Measurements from ENCODE around the gene HMOX2.

HMOX2 gene

DNA sequence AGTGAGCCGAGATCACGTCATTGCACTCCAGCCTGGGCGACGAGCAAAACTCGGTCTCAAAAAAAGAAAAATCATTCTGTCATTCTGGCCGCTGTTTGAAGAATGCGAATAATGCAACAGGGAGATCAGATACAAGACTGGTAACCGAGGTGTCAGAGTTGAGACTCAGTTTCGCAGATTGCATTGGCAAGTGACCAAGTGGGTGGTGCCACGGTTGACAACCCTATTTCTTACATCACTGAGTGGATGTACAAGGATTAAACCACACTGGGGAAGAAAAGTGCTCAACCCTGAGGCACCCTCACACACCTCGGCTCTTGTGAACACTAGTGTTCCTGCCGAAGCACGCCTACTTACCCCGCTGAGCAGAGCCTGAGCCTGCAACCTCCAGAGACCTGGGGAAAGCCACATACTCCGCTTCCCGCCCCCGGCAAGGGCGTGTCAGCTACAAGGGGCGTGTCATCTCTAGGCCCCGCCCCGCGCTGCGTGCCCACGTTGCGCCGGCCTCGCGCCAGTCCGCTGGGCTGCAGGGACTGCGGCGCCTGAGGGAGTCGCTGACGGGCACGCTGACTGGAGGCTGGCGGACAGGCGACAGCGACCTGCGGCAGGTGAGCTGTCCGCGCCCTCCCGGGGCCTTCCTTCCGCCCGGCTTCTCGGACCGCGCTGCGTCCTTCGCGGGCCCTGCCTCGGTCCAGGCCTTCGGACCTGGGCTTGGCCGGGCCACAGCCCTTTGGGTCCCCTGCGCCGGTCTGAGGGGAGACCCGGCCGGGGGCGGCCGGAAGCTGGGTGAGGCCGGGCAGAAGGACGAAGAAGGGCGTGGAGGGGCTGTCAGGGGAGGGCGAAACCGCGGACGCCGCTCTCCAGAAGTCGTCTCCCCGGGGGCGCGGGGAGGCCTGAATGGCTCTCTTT, at the start of gene HMOX2:
TSS of gene HMOX2 (plus strand) at position 519 of the 909 bp plus-strand sequence. CDS start 29,127 bp downstream, outside the sequence.
- DNase-seq = peak; percentile 77

GRCh38 chr16:4426722-4427372, 49.4 kb upstream of the HMOX2 start:
- no peak for DNase-seq

- DNase-seq = no peak
These were observed 47.7 kb upstream of the HMOX2 start for GRCh38 chr16:4428500-4428899.

- no peak for DNase-seq
These were observed 45.2 kb upstream of the HMOX2 start for GRCh38 chr16:4431023-4431422.

- no peak for DNase-seq
These were observed 43.0 kb upstream of the HMOX2 start for GRCh38 chr16:4433228-4433627.

DNA sequence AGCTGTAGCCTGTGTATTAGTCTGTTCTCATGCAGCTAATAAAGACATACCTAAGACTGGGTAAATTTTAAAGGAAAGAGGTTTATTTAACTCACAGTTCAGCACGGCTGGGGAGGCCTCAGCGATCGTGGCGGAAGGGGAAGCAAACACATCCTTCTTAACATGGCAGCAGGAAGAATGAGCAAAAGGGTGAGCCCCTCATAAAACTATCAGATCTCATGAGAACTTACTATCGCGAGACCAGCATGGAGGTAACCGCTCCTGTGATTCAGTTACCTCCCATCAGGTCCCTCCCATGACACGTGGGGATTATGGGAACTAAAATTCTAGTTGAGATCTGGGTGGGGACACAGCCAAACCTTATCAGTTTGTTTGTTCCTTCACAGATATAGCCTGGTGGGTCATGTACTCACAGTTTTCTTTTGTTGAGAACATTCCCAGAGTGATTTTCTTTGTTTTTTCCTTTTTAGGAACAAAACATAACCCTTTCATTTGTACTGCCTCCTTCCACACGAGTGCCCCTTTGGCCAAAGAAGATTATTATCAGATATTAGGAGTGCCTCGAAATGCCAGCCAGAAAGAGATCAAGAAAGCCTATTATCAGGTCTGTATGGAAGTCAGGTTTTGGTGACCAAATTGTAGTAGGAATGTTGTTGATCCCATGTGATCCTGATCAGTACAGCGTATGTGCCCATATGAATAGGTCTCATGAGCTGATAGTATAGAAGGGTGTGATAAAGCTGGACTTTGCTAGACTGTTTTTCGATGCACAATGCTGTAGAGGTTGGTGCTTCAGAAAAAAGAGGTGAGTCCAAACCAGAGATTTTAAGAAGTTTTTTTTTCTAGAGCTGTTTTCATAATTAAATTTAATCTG, 42.0 kb upstream of the HMOX2 start:
- no peak for DNase-seq

DNA sequence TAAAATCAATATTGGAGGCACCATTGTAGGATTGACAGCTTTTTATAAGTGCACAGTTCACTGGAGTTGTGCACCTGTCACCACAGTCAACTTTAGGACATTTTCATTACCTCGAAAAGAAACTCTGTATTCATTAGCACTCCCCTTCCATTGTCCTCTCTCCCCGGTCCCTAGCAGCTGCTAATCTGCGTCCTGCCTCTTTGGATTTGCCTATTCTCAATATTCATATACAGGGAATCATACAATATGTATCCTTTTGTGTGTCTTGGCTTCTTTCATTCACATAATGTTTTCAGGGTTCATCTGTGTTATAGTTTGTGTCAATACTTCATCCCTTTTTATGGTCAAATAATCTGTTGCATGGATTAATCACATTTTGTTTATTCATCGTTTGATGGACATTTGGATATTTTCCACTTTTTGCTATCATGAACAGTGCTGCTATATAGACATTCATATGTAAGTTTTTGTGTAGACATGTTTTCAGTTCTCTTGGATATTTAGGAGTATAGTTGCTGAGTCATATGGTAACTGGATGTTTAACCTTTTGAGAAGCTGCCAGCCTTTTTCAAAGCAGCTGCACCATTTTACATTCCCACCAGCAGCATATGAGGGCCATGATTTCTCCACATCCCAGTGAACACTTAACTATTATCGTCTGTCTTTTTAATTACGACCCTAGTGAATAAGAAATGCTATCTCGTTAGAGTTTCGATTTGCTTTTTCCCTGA, 40.7 kb upstream of the HMOX2 start:
- no peak for DNase-seq

GRCh38 chr16:4437366-4437765, 38.8 kb upstream of the HMOX2 start:
- DNase-seq = no peak

- DNase-seq = no peak
These were observed 33.8 kb upstream of the HMOX2 start for GRCh38 chr16:4442371-4442770.

GRCh38 chr16:4443271-4443670, 32.9 kb upstream of the HMOX2 start:
- DNase-seq = no peak

GRCh38 chr16:4443986-4444385, 32.2 kb upstream of the HMOX2 start:
- no peak for DNase-seq

DNA sequence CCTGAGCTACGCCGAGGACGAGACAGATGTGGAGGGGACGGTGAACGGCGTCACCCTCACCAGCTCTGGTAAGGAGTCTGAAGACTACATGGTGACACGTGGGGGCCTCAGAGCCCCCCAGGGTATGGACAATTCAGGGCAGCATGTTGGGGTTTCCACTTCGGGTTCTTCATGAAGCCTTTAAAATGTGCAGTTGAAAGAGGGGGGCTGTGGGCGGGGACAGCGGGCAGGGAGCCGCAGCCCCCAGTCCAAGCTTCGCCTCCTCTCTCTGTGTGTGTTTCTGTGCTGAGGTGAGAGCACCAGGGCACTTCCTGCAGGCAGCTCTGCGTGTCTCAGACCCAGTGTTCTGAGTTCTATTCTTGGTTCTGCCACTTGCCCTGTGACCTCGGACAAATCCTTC, 25.8 kb upstream of the HMOX2 start:
- no peak for DNase-seq

DNA sequence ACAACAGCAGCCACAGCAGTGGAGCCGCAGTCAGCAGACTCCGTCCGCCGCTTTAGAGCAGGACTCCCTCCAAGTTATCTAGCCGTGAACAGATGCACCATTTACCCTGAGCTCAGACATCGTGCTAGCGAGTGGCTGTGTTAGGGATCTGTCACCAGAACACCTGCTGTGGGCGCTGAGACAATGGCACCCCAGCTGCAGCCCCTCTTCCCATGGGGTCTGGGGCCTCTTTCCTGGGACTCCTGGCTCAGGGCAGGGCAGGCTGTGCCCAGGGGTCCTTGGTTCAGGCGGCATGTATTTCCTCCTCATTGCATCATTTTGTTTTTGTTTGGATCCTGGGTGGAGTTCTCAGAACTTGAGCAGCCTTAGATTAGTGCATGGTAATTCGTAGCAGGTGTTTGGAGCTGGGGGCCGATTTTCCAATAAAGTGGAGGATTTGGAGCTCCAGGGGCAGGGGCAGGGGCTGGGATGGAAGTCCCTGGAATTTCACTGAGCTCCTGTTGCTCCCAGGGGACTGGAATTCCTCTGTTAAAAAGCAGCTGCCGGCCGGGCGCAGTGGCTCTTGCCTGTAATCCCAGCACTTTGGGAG, 25.2 kb upstream of the HMOX2 start:
- no peak for DNase-seq

GRCh38 chr16:4452674-4453073, 23.5 kb upstream of the HMOX2 start:
- DNase-seq = no peak

- DNase-seq = no peak
These were observed 21.6 kb upstream of the HMOX2 start for GRCh38 chr16:4454623-4455022.

DNA sequence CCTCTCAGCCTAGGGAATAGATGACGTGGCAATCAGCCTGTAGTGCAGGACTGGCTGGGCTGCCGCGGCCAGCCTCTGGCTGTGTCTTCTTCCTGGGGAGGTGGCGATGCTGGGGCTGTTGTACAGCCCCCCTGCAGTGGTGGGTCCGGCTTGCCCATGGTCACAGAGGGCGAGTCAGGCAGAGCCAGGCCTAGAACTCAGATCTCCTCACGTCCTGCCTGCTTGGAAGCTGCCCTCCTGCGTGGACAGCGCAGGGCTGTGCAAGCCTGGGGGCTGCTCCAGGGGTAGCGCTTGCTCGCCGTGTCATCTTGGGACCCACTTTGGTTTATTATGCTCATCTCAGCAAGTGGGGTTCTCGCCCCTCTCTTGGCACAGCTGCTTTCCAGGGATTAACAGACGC, 21.1 kb upstream of the HMOX2 start:
- DNase-seq = no peak

DNA sequence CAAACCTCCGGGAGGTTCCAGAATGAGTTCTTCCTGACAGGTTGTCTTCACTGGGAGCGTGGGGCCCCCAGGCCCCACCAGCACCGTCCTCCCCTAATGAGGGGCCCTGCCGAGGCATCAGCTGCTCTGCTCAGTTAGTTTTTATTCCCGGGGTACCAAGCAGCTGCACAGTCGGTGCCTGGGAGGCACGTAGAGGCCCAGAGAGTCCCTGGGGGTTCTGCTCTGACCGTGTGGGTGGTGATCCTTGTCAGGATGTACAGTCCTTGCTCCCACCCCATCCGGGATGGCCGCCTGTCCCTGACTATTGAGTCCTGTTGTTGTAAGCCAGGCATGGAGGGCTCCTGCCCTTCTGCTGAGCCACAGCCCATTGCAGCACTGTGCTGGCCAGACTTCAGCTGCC, 20.2 kb upstream of the HMOX2 start:
- no peak for DNase-seq

DNA sequence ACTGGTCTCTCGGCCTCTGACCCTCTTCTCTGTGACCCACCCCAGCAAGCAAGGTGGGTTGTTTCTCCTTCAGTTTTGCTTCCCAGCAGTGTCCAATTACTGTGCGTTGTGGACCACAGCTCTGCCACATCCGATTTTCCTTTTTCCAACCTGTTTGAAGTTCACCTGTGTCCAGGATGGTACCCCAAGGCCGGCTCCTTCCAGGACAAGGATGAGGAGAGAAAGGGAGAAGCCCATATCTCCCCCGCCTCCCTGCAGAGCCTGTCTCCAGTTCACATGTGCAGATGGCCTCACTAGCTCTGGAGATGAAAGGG, 15.3 kb upstream of the HMOX2 start:
- no peak for DNase-seq

DNA sequence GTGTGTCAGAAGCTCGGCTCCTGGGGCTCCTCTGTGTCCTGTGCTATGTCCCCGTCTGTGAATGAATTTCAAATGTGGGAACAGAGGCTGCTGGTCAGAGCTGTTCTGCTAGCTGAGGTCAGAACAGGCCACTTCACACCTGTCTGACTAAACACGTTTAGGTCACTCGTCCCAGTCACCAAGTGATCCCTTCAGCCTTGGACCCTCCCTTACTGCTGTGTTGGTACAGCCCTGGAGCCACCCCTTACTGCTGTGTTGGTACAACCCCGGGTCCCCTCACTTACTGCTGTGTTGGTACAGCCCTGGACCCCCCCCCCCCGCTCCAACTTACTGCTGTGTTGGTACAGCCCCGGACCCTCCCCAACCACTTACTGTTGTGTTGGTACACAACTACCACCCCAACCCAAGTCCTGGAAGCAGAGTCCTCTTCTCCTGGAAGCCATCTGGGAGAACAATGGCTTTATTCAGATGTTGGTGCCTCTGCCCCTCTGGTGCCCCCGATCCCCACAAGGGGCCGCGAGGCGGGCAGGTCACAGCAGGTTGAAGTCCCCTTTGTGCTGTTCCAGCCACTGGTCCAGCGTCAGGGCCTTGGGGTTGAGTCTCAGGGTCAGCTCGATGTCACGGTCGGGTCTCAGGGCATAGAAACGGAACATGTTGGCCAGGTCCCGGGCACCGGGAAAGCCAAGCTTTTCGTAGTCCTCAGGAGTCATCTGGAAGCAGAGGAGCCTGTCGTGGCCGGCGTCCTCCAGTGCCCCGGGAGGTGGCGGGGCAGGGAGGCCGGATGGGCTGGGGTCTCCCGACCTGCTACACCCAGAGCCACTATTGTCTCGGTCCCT, 14.7 kb upstream of the HMOX2 start:
- DNase-seq = no peak

- no peak for DNase-seq
These were observed 12.6 kb upstream of the HMOX2 start for GRCh38 chr16:4463522-4464163.
